Left lung (tissue), 10 donors: ENCODE results near the gene CRHR2. TPM values are rescaled to one million over a fixed set of nuclear protein-coding genes. Genes with fewer than 3 reads are reported as not detected.

Source experiments
- ATAC-seq: fragments of 200-7000 bp; cut with Tn5 transposase; one replicate; pipeline ENCODE4 v1.9.1; 2020; ENCODE audit warnings: moderate library complexity
- DNase-seq, 4 donors: peaks; one replicate each; pipeline ENCODE4 v3.0.0-alpha.2; 2013 to 2020
- H3K27ac ChIP-seq, 2 donors: fragments of 200-600 bp; sonication (generic) in 1 of 2; one replicate each; pipeline versions ENCODE4 v1.5.0 to v1.8.0; 2020 to 2021
- H3K27me3 ChIP-seq, 2 donors: fragments of 200-600 bp; sonication (generic) in 1 of 2; one replicate each; pipeline versions ENCODE4 v1.5.0 to v1.8.0; 2020 to 2021
- H3K36me3 ChIP-seq, 2 donors: fragments of 200-600 bp; sonication (generic) in 1 of 2; one replicate each; pipeline versions ENCODE4 v1.5.0 to v1.8.0; 2020 to 2021
- H3K4me1 ChIP-seq, 2 donors: fragments of 200-600 bp; one replicate each; pipeline ENCODE4 v1.8.0; 2021
- H3K4me3 ChIP-seq, 2 donors: fragments of 200-600 bp; sonication (generic) in 1 of 2; one replicate each; pipeline versions ENCODE4 v1.5.0 to v1.8.0; 2020 to 2021; ENCODE audit warnings: mild to moderate bottlenecking in 1 of 2
- H3K9me3 ChIP-seq, 2 donors: fragments of 200-600 bp; sonication (generic) in 1 of 2; one replicate each; pipeline versions ENCODE4 v1.5.0 to v1.8.0; 2020 to 2021
- CTCF ChIP-seq, 2 donors: fragments of 200-600 bp; sonication (generic) in 1 of 2; IDR thresholded peaks; one replicate each; pipeline versions ENCODE4 v1.5.0 to v1.8.0; 2021; ENCODE audit warnings: antibody characterized with exemption in 2 of 2
- intact Hi-C, 2 donors: fragments of 100-400 bp; cut with DNase I; formaldehyde crosslinking; loops; one replicate each; pipeline versions ENCODE4 v1.11.2 to v1.14.2; 2022
- polyA plus RNA-seq, 6 donors: library from polyadenylated mRNA; unstranded; fragments of 120-200 nt; gene quantifications; one replicate each; pipeline ENCODE4 v1.2.1, GENCODE V29; 2013; ENCODE audit not compliant: insufficient read length in 6 of 6
- total RNA-seq, 2 donors: library from RNA; stranded (reverse); fragmentation: NEBNext Ultra II Directional; extraction: Animal tissue kit (Norgen Biotek cat#: 25700); gene quantifications; one replicate each; pipeline ENCODE4 v1.2.1, GENCODE V29; 2021
- donor health status: DM: no; HTN: yes; CAD: no.
- donor health status: DM: no; HTN: no; CAD: no.

The CRHR2 gene
- total and polyA plus RNA-seq, 8 donors, result 0.15 to 0.41 (median 0.24) TPM; not detected in 1

- no peaks in the 10 kb centered on the region for H3K36me3 ChIP-seq
- intact Hi-C loops, result no loop called here
- no peak for ATAC-seq
- H3K9me3 ChIP-seq, result no peaks in the 10 kb centered on the region
- no peak overlapping the region for H3K27ac ChIP-seq
- peaks cover 44 to 83% of the 10 kb centered on the region in 2 donors for H3K27me3 ChIP-seq
- no peak overlapping the region for H3K4me3 ChIP-seq
- peaks cover 12 to 13% of the 10 kb centered on the region in 2 donors for H3K4me1 ChIP-seq
- no peak for TF ChIP-seq CTCF (IDR thresholded peaks at IDR 0.05)
- DNase-seq, result no peak
Observed at GRCh38 chr7:30678805-30679204, 3.5 kb downstream of the CRHR2 start.

DNA sequence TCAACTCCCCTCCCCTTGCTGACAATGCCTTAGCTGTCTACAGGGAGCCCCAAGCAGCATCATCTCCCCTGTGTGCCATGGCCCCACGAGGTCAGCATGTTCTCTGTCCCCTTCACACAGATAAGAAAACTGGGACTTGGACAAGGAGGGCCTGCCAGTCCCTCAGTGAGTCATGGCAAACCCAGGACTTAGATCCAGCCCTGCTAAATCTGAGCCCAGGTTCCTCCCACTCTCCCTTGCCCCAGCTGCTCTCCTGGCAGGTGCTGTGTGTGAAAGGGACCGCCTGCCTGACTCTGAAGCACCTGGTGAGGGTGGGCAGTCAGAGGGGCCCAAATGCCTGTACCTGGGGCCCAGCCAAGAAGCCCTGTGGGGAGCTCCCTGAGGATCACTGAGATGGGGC lies 7.4 kb downstream of the CRHR2 start:
- ATAC-seq, result no peak
- Histone ChIP-seq H3K27me3 (peaks cover 9 to 43% of the 10 kb centered on the region in 2 donors), H3K4me1 (no peaks in the 10 kb centered on the region), H3K27ac (no peak overlapping the region), H3K36me3 (no peaks in the 10 kb centered on the region), H3K9me3 (no peaks in the 10 kb centered on the region), H3K4me3 (no peak overlapping the region)
- intact Hi-C loops, result no loop called here
- TF ChIP-seq CTCF (IDR thresholded peaks at IDR 0.05), result no peak
- no peak for DNase-seq

GRCh38 chr7:30674420-30674819 lies 7.8 kb downstream of the CRHR2 start:
- H3K36me3 ChIP-seq, result no peaks in the 10 kb centered on the region
- no peak overlapping the region for H3K4me3 ChIP-seq
- no peak for DNase-seq
- intact Hi-C loops, result no loop called here
- no peaks in the 10 kb centered on the region for H3K9me3 ChIP-seq
- peaks cover 5 to 39% of the 10 kb centered on the region in 2 donors for H3K27me3 ChIP-seq
- ATAC-seq, result no peak
- no peaks in the 10 kb centered on the region for H3K4me1 ChIP-seq
- no peak for TF ChIP-seq CTCF (IDR thresholded peaks at IDR 0.05)
- no peak overlapping the region for H3K27ac ChIP-seq

DNA sequence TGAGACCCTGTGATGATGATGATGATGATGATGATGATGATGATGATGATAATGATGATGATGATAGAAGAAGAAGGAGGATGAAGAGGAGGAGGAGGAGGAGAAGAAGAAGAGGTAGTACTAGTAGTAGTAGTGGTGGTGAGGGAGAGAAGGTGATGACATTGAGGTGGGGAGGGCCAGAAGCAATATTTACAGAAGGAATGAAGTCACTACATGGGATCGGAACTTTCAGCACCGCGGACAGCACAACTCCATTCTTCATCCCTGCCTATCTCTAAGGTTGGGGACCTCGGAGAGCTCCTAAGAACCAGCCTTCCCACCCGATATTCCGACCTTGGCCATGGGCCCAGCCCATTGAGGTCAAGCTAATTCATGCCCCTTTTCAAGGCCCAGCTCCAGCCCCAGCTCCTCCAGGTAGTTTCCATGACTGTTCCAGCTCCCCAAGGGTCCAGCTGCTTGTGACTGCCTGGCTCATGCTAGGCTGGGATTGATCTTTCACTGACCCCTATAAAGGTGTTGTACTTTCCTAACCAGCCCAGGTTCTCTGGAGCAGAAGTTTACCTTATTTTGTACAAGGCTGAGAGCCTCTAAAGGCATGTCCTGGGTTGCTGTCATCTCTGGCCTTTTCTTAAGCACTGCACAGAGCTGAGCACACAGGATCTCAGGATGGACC lies 10.3 kb downstream of the CRHR2 start:
- peaks cover 0 to 18% of the 10 kb centered on the region in 2 donors for H3K27me3 ChIP-seq
- H3K4me3 ChIP-seq, result no peak overlapping the region
- ATAC-seq (peak; percentile 87), DNase-seq (peak in 3 of 4 donors; percentile 48 to 77 (median 60))
- TF ChIP-seq CTCF (IDR thresholded peaks at IDR 0.05), result no peak
- intact Hi-C loops, result no loop called here
- no peak overlapping the region for H3K27ac ChIP-seq
- no peaks in the 10 kb centered on the region for H3K9me3 ChIP-seq
- H3K36me3 ChIP-seq, result no peaks in the 10 kb centered on the region
- no peaks in the 10 kb centered on the region for H3K4me1 ChIP-seq

DNA sequence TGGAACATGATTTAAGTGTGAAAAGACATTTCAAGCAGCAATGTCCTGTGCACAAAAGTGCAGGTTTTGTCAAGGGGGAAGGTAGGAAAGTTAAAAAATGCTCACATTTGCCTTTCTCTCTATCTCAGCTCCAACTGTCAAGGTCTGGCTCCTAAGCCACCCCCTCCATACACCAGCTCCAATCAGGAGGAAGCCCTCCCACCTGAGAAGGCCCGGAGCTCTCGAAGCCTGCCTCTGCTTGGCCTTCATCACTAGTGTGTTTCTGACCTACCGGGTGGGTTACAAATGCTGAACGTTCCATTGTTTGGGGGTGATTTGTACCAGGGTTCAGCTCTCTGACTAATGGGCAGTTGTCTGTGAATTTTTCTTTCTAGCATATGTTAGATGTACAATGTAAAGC lies 14.2 kb downstream of the CRHR2 start:
- intact Hi-C loops, result no loop called here
- Histone ChIP-seq H3K9me3 (no peaks in the 10 kb centered on the region), H3K4me3 (no peak overlapping the region), H3K36me3 (no peaks in the 10 kb centered on the region), H3K27ac (no peak overlapping the region), H3K4me1 (no peaks in the 10 kb centered on the region), H3K27me3 (no peaks in the 10 kb centered on the region)
- DNase-seq (no peak), ATAC-seq (no peak)
- TF ChIP-seq CTCF (IDR thresholded peaks at IDR 0.05), result no peak
